Measurements from ENCODE around the gene TNK2.
"Not testable (repeated sequence)": the region's sequence is repeated elsewhere in the genome, so short reads cannot be mapped to it uniquely, and the experiment has no call there.

DNA sequence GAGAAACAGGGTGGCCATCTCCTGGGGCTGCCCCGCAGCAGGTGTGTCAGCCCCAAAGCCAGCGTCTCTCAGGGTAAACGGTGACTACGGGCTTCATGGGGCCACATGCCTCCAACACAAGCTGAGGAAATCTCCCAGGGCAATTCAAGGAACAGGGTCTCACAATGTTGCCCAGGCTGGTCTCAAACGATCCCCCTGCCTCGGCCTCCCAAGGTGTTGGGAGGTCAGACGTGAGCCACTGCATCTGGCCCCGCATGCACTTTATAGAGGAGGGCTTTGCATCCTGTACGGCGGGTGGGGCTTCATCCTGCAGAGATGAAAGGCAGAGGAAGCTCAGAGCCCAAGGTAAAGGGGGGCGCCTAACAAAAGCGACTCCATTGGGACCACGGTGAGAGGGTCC lies 42.4 kb upstream of the TNK2 start:
- TF ChIP-seq EZH2phosphoT487 (IDR thresholded peaks at IDR 0.05; ENCODE audit: insufficient read depth, low read depth); EZH2 (IDR thresholded peaks at IDR 0.05; ENCODE audit: insufficient read depth, poor library complexity, severe bottlenecking): not testable (repeated sequence)

All from GM23248 (cell line).